Measurements from ENCODE around the gene PFKFB3.
"Not testable (repeated sequence)": the region's sequence is repeated elsewhere in the genome, so short reads cannot be mapped to it uniquely, and the experiment has no call there.

Gene PFKFB3

GRCh38 chr10:6204063-6204340 lies 1.3 kb downstream of the PFKFB3 start:
- peaks cover 19% of the 10 kb centered on the region for H3K36me3 Mint-ChIP-seq (ENCODE audit: low read depth)
- H3K9me3 Mint-ChIP-seq, result peaks cover 15% of the 10 kb centered on the region
- no peak overlapping the region for H3K27ac Mint-ChIP-seq
- peak overlapping the region; percentile 99 for H3K4me3 Mint-ChIP-seq
- peaks cover 8% of the 10 kb centered on the region for H3K27me3 Mint-ChIP-seq (ENCODE audit: low read depth, poor library complexity)
- peak; percentile 65 for DNase-seq
- peaks cover 53% of the 10 kb centered on the region for H3K4me1 Mint-ChIP-seq
- TF ChIP-seq, protein P1, sequence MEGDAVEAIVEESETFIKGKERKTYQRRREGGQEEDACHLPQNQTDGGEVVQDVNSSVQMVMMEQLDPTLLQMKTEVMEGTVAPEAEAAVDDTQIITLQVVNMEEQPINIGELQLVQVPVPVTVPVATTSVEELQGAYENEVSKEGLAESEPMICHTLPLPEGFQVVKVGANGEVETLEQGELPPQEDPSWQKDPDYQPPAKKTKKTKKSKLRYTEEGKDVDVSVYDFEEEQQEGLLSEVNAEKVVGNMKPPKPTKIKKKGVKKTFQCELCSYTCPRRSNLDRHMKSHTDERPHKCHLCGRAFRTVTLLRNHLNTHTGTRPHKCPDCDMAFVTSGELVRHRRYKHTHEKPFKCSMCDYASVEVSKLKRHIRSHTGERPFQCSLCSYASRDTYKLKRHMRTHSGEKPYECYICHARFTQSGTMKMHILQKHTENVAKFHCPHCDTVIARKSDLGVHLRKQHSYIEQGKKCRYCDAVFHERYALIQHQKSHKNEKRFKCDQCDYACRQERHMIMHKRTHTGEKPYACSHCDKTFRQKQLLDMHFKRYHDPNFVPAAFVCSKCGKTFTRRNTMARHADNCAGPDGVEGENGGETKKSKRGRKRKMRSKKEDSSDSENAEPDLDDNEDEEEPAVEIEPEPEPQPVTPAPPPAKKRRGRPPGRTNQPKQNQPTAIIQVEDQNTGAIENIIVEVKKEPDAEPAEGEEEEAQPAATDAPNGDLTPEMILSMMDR (IDR thresholded peaks at IDR 0.05), result no peak

- DNase-seq, result no peak
- Mint-ChIP-seq H3K4me3 (peak overlapping the region; percentile 99), H3K4me1 (peaks cover 53% of the 10 kb centered on the region), H3K36me3 (ENCODE audit: low read depth) (peaks cover 19% of the 10 kb centered on the region), H3K27ac (peak overlapping the region; percentile 59), H3K9me3 (peaks cover 15% of the 10 kb centered on the region), H3K27me3 (ENCODE audit: low read depth, poor library complexity) (peaks cover 8% of the 10 kb centered on the region)
- TF ChIP-seq, protein P1 (IDR thresholded peaks at IDR 0.05), result no peak
Measured at GRCh38 chr10:6204341-6205191, 1.8 kb downstream of the PFKFB3 start.

DNA sequence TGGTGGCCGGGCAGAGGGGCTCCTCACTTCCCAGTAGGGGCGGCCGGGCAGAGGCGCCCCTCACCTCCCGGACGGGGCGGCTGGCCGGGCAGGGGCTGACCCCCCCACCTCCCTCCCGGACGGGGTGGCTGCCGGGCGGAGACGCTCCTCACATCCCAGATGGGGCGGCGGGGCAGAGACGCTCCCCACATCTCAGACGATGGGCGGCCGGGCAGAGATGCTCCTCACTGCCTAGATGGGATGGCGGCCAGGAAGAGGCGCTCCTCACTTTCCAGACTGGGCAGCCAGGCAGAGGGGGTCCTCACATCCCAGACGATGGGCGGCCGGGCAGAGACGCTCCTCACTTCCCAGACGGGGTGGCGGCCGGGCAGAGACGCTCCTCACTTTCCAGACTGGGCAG lies 3.8 kb downstream of the PFKFB3 start:
- not testable (repeated sequence) for H3K4me3 Mint-ChIP-seq; H3K27me3 Mint-ChIP-seq (ENCODE audit: low read depth, poor library complexity); DNase-seq; H3K27ac Mint-ChIP-seq
- Mint-ChIP-seq H3K4me1 (peaks cover 54% of the 10 kb centered on the region), H3K36me3 (ENCODE audit: low read depth) (peaks cover 23% of the 10 kb centered on the region), H3K9me3 (peaks cover 15% of the 10 kb centered on the region)

DNA sequence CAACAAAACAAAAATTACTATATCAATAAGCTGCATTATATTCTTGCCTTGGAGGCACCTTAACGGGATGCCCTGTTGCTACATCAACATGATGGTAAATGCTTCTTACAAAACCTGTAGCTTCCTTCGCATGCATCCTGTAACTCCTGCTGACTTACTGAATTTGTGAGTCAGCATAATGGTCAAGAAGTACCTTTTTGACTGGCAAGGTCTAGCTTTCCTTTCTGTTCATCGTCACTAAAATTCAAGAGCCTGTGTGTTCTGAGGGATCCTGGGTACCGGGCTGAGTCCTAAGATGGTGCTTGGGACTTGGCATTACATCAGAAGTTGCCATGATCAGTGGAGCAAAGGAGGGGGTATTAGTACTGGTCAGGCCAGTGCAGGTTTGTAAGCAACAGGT lies 4.9 kb downstream of the PFKFB3 start:
- H3K9me3 Mint-ChIP-seq, result peaks cover 15% of the 10 kb centered on the region
- no peak for DNase-seq
- TF ChIP-seq, protein P1 (IDR thresholded peaks at IDR 0.05), result no peak
- H3K27ac Mint-ChIP-seq, result peak overlapping the region; percentile 27
- peak overlapping the region; percentile 34 for H3K4me3 Mint-ChIP-seq
- H3K36me3 Mint-ChIP-seq (ENCODE audit: low read depth), result peaks cover 29% of the 10 kb centered on the region
- peaks cover 56% of the 10 kb centered on the region for H3K4me1 Mint-ChIP-seq
- peaks cover 7% of the 10 kb centered on the region for H3K27me3 Mint-ChIP-seq (ENCODE audit: low read depth, poor library complexity)

GRCh38 chr10:6208799-6209235 lies 6.1 kb downstream of the PFKFB3 start:
- Mint-ChIP-seq H3K4me1 (peaks cover 66% of the 10 kb centered on the region), H3K27me3 (ENCODE audit: low read depth, poor library complexity) (peaks cover 5% of the 10 kb centered on the region), H3K9me3 (peaks cover 15% of the 10 kb centered on the region), H3K4me3 (no peak overlapping the region), H3K36me3 (ENCODE audit: low read depth) (peaks cover 40% of the 10 kb centered on the region), H3K27ac (no peak overlapping the region)
- TF ChIP-seq, protein P1 (IDR thresholded peaks at IDR 0.05), result no peak
- no peak for DNase-seq

- Mint-ChIP-seq H3K36me3 (ENCODE audit: low read depth) (peaks cover 50% of the 10 kb centered on the region), H3K27ac (peak overlapping the region; percentile 88), H3K4me3 (peak overlapping the region; percentile 37), H3K9me3 (peaks cover 7% of the 10 kb centered on the region), H3K4me1 (peaks cover 58% of the 10 kb centered on the region), H3K27me3 (ENCODE audit: low read depth, poor library complexity) (peaks cover 7% of the 10 kb centered on the region)
- no peak for DNase-seq
- TF ChIP-seq, protein P1 (IDR thresholded peaks at IDR 0.05), result no peak
Measured at GRCh38 chr10:6211341-6211670, 8.6 kb downstream of the PFKFB3 start.
